H1 (cell line): ENCODE measurements around the gene RGS17. TPM values are rescaled to one million over a fixed set of nuclear protein-coding genes. Genes with fewer than 3 reads are reported as not detected.

ENCODE experiments used
- CTCF ChIA-PET: fragments of 300-600 bp; sonication (Branson Sonifier 250); formaldehyde crosslinking; loops from one replicate; lab custom pipeline; 2021; ENCODE audit not compliant: partially characterized antibody; lab: Charles Lee
- POLR2A ChIA-PET: fragments of 300-600 bp; sonication (Branson Sonifier 250); formaldehyde crosslinking; loops from one replicate; lab custom pipeline; 2021; ENCODE audit warnings: inconsistent platforms; ENCODE audit not compliant: partially characterized antibody; lab: Charles Lee
- DNase-seq, 2 experiments: peaks; one replicate each; pipeline versions ENCODE4 v3.0.0 to v3.0.0-alpha.2; 2010 to 2022; ENCODE audit warnings: low spot score in 2 of 2, low read depth in 1 of 2, mixed read lengths in 1 of 2
- FAIRE-seq: peaks from 2 replicates; lab custom pipeline; 2011; peaks lifted over from hg19 to GRCh38; lab: Jason Lieb, UNC
- H2AFZ ChIP-seq: 2 replicates; pipeline ENCODE4 v1.8.1; 2012; ENCODE audit warnings: low read length, inconsistent platforms
- H2AK5ac ChIP-seq: 2 replicates; pipeline ENCODE4 v1.6.1; 2013; ENCODE audit warnings: low read depth, low read length
- H2BK120ac ChIP-seq: replicated peaks from 2 replicates; pipeline ENCODE3; 2013; ENCODE audit warnings: low read depth, low read length, inconsistent platforms
- H2BK12ac ChIP-seq: 2 replicates; pipeline ENCODE4 v1.6.1; 2013; ENCODE audit warnings: low read depth, low read length
- H2BK15ac ChIP-seq: 2 replicates; pipeline ENCODE4 v1.6.1; 2013; ENCODE audit warnings: low read length
- H2BK20ac ChIP-seq: 2 replicates; pipeline ENCODE4 v1.6.1; 2013; ENCODE audit warnings: low read length
- H2BK5ac ChIP-seq: 2 replicates; pipeline ENCODE4 v1.6.1; 2013; ENCODE audit warnings: low read depth, low read length
- H3K14ac ChIP-seq: 2 replicates; pipeline ENCODE4 v1.6.1; 2013; ENCODE audit warnings: inconsistent platforms; ENCODE audit not compliant: insufficient read length
- H3K18ac ChIP-seq: 2 replicates; pipeline ENCODE4 v1.6.1; 2013; ENCODE audit warnings: low read length; ENCODE audit errors: extremely low read depth
- H3K23ac ChIP-seq: 2 replicates; pipeline ENCODE4 v1.6.1; 2013; ENCODE audit warnings: inconsistent platforms; ENCODE audit not compliant: insufficient read length
- H3K23me2 ChIP-seq: 2 replicates; pipeline ENCODE4 v1.6.1; 2013; ENCODE audit warnings: low read depth, low read length
- H3K27ac ChIP-seq: 2 replicates; pipeline ENCODE4 v1.6.1; 2011; ENCODE audit warnings: low read depth, low read length, inconsistent platforms
- H3K27me3 ChIP-seq, 4 experiments: replicated peaks in 1 of 4; 1 replicate in 1 of 4; 2 replicates in 3 of 4; pipeline versions ENCODE4 v1.6.1 to v1.8.1; 2011 to 2013; ENCODE audit warnings: low read length in 3 of 4, mild to moderate bottlenecking in 3 of 4, inconsistent platforms in 2 of 4, mixed read lengths in 2 of 4, moderate library complexity in 1 of 4; ENCODE audit not compliant: control insufficient read depth in 3 of 4, insufficient read depth in 3 of 4; ENCODE audit errors: extremely low read depth in 1 of 4
- H3K36me3 ChIP-seq, 4 experiments: 2 replicates each; pipeline versions ENCODE4 v1.6.1 to v1.8.1; 2011 to 2013; ENCODE audit warnings: mild to moderate bottlenecking in 4 of 4, low read length in 3 of 4, moderate library complexity in 2 of 4, control low read depth in 1 of 4, inconsistent platforms in 1 of 4; ENCODE audit not compliant: insufficient read depth in 4 of 4, control insufficient read depth in 2 of 4
- H3K4ac ChIP-seq: replicated peaks from 2 replicates; pipeline ENCODE3; 2013; ENCODE audit warnings: low read length, low read depth, mixed read lengths, inconsistent platforms; ENCODE audit not compliant: insufficient read length
- H3K4me1 ChIP-seq, 4 experiments: replicated peaks in 1 of 4; 1 replicate in 1 of 4; 2 replicates in 3 of 4; pipeline versions ENCODE4 v1.6.1 to v1.8.1; 2011 to 2013; ENCODE audit warnings: low read length in 3 of 4, inconsistent platforms in 2 of 4, mixed read lengths in 1 of 4; ENCODE audit not compliant: insufficient read depth in 4 of 4, control insufficient read depth in 3 of 4
- H3K4me2 ChIP-seq, 2 experiments: 2 replicates each; pipeline versions ENCODE4 v1.6.1 to v1.8.1; 2011 to 2013; ENCODE audit warnings: low read depth in 2 of 2, low read length in 2 of 2, control low read depth in 1 of 2, inconsistent platforms in 1 of 2, mild to moderate bottlenecking in 1 of 2; ENCODE audit not compliant: insufficient read depth in 1 of 2
- H3K4me3 ChIP-seq, 4 experiments: fragments of 200-600, 300-600 bp in 1 of 4; sonication (generic), shearing (Covaris generic), sonication (Bioruptor Twin) in 1 of 4; 2 replicates each; pipeline versions ENCODE4 v1.5.1 to v1.8.1; 2011 to 2016; ENCODE audit warnings: low read length in 4 of 4, low read depth in 3 of 4, control low read depth in 2 of 4, inconsistent platforms in 2 of 4, mild to moderate bottlenecking in 2 of 4, mixed read lengths in 1 of 4, moderate library complexity in 1 of 4; ENCODE audit not compliant: insufficient read depth in 2 of 4; ENCODE audit errors: extremely low read depth in 1 of 4
- H3K56ac ChIP-seq: replicated peaks from 2 replicates; pipeline ENCODE3; 2013; ENCODE audit warnings: low read depth, mild to moderate bottlenecking, mixed read lengths, low read length, inconsistent platforms; ENCODE audit not compliant: insufficient read length
- H3K79me1 ChIP-seq: 2 replicates; pipeline ENCODE4 v1.6.1; 2013; ENCODE audit warnings: low read depth, low read length, control low read depth
- H3K79me2 ChIP-seq, 2 experiments: 2 replicates each; pipeline versions ENCODE4 v1.6.1 to v1.8.1; 2012 to 2013; ENCODE audit warnings: low read length in 2 of 2, mild to moderate bottlenecking in 2 of 2, inconsistent platforms in 1 of 2; ENCODE audit not compliant: insufficient read depth in 2 of 2, control insufficient read depth in 1 of 2
- H3K9ac ChIP-seq, 4 experiments: replicated peaks in 1 of 4; 1 replicate in 1 of 4; 2 replicates in 3 of 4; pipeline versions ENCODE4 v1.6.1 to v1.8.1; 2011 to 2013; ENCODE audit warnings: low read depth in 3 of 4, low read length in 3 of 4, control low read depth in 2 of 4, mild to moderate bottlenecking in 2 of 4, moderate library complexity in 2 of 4, inconsistent platforms in 1 of 4; ENCODE audit errors: extremely low read depth in 1 of 4
- H3K9me3 ChIP-seq, 2 experiments: 2 replicates each; pipeline versions ENCODE4 v1.6.1 to v1.8.1; 2012 to 2013; ENCODE audit warnings: mild to moderate bottlenecking in 2 of 2, moderate library complexity in 2 of 2, control low read depth in 1 of 2, inconsistent platforms in 1 of 2, low read depth in 1 of 2, low read length in 1 of 2, mixed read lengths in 1 of 2; ENCODE audit not compliant: insufficient read depth in 2 of 2
- H4K20me1 ChIP-seq, 2 experiments: replicated peaks in 1 of 2; 2 replicates each; pipeline versions ENCODE3 to v1.8.1; 2011 to 2013; ENCODE audit warnings: inconsistent platforms in 2 of 2, low read length in 2 of 2, mild to moderate bottlenecking in 1 of 2; ENCODE audit not compliant: insufficient read depth in 2 of 2, control insufficient read depth in 1 of 2
- H4K5ac ChIP-seq: 2 replicates; pipeline ENCODE4 v1.6.1; 2013; ENCODE audit warnings: low read length, low read depth, mixed read lengths, inconsistent platforms; ENCODE audit not compliant: insufficient read length
- H4K8ac ChIP-seq: 2 replicates; pipeline ENCODE4 v1.8.0; 2013; ENCODE audit warnings: mild to moderate bottlenecking, moderate library complexity, low read length, inconsistent platforms; ENCODE audit not compliant: insufficient read depth; ENCODE audit errors: extremely low read depth
- H4K91ac ChIP-seq: replicated peaks from 2 replicates; pipeline ENCODE3; 2013; ENCODE audit warnings: low read length, mixed read lengths, inconsistent platforms; ENCODE audit not compliant: insufficient read length
- ASH2L ChIP-seq: fragments of 200-600, 300-600 bp; sonication (generic); IDR thresholded peaks from one replicate; pipeline ENCODE4 v1.7.1; 2017; ENCODE audit warnings: low read length
- PHF8 ChIP-seq: fragments of 200-600 bp; sonication (generic); conservative IDR thresholded peaks from 2 replicates; pipeline ENCODE4 v1.7.1; 2012; ENCODE audit warnings: low read depth, mild to moderate bottlenecking, inconsistent platforms, low read length, moderate library complexity
- RNF2 ChIP-seq: fragments of 200-900, 300-1000 bp; sonication (generic); IDR thresholded peaks from 2 replicates; pipeline ENCODE4 v1.7.1; 2016; ENCODE audit warnings: borderline replicate concordance, low read depth, mild to moderate bottlenecking, antibody characterized with exemption, low read length; ENCODE audit not compliant: poor library complexity, severe bottlenecking; ENCODE audit errors: missing control alignments
- SIN3A ChIP-seq, 2 experiments: IDR thresholded peaks in 1 of 2; conservative IDR thresholded peaks in 1 of 2; 2 replicates each; pipeline ENCODE4 v1.6.1; 2011 to 2012; ENCODE audit warnings: low read length in 2 of 2, improper control_type of control experiment in 1 of 2, low read depth in 1 of 2, mild to moderate bottlenecking in 1 of 2
- WGBS, 2 experiments: shearing (Covaris generic) in 1 of 2; methylation state at CpG; one replicate each; pipeline versions ENCODE4 v1.1.6 to v1.1.7; 2013 to 2015; ENCODE audit warnings: low lambda C conversion rate in 2 of 2, mixed read lengths in 2 of 2, inconsistent platforms in 1 of 2, low coverage in 1 of 2, missing lambda C conversion rate in 1 of 2; ENCODE audit not compliant: insufficient replicate concordance in 2 of 2, insufficient coverage in 1 of 2, insufficient read length in 1 of 2; ENCODE audit errors: extremely low coverage in 1 of 2, missing lambda C conversion rate in 1 of 2; 5-methylcytosine and 5-hydroxymethylcytosine counted together
- polyA plus RNA-seq, 7 experiments: library from polyadenylated mRNA; depleted of rRNA in 3 of 7; stranded (reverse) in 5 of 7; unstranded in 2 of 7; fragments of >200 nt in 5 of 7; fragments of 200-250 nt in 2 of 7; gene quantifications; 1 replicate in 5 of 7; 2 replicates in 1 of 7; 4 replicates in 1 of 7; pipeline versions ENCODE4 v1.2.1 to v1.2.3, GENCODE V29; 2011 to 2013; ENCODE audit warnings: missing spikeins in 2 of 7, mixed read lengths in 2 of 7
- total RNA-seq: library from RNA; stranded (reverse); fragmentation: NEBNext Ultra II Directional; extraction: Animal tissue kit (Norgen Biotek cat#: 25700); gene quantifications from 2 replicates; pipeline ENCODE4 v1.2.1, GENCODE V29; 2021

Gene RGS17
- total and polyA plus RNA-seq, 2 of the 8 experiments (the other 6 are each of a cell fraction or from before 2014, with no cell fraction given) = 2.0 to 12.2 TPM

DNA sequence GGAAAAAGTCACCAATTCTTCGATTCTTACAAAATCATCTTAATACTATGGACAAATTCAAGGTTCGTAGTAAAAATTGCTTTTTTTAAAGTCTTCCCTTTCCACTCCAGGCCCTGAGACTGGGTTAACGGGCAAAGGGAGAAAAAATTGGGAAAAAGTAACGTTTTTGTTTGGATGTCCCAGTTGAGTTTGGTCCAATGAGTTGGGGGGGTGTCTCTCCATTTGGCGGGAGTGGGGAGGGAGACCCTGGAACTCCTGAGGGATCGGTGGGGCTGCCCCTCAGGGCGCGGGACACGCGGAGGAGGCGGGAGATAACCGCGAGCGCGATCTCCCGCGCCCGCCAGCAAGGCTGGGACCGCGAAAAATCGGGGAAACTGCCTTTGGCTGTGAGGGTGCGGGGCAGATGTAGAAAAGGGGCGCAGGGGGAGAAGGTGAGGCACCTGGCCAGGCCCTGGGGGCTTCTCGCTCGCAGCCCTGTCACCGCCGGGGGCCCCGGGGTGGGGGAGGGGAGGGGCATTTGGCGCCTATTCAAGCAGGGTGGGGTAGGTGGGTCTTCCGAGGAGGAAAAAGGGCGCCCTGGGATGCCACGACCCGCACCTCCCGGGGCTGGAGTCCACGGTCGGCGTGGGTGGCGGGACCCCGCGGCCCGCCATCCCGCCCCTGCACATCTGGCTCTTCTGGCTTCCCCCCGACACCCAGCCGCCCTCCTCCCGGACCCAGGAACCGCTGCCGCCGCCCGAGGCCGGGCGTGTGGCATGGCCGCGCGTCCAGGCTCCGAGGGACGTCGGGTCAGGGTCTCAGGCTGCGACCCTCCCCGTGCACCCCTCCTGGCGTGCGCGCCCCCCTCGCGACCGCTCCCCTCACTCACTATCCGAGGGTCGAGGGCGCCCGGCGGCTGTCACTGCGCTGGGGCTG lies 148.8 kb downstream of the RGS17 start:
- no peak overlapping the region for H2AFZ ChIP-seq
- H2BK12ac ChIP-seq = no peak overlapping the region
- CTCF ChIA-PET = interaction anchor here (0.8 to 1.3 kb wide), 2 partner anchors 10 to 28 kb away, joined by 4 to 5 read pairs; no protein-coding TSS in a partner anchor
- no peak overlapping the region for H2BK20ac ChIP-seq
- TF ChIP-seq RNF2 = no peak
- TF ChIP-seq ASH2L = peak; percentile 62
- TF ChIP-seq SIN3A (conservative IDR thresholded peaks at IDR 0.05 in 1 of 2, IDR thresholded peaks at IDR 0.05 in 1 of 2; ENCODE audit: low read depth in 1 of 2, low read length in 2 of 2) = 0 out of 4 replicates have a peak, but pooled peaks of 1 of the 2 experiments have one; percentile 25
- TF ChIP-seq PHF8 = 0 out of 2 replicates have a peak, but pooled peaks have one; percentile 2
- no peak overlapping the region for H2AK5ac ChIP-seq
- H3K9me3 ChIP-seq = no peaks in the 10 kb centered on the region
- H3K18ac ChIP-seq = peak overlapping the region; percentile 78
- H4K5ac ChIP-seq = peak overlapping the region; percentile 78
- no peak overlapping the region for H2BK15ac ChIP-seq
- H3K36me3 ChIP-seq = peaks cover 0 to 22% (median 3%) of the 10 kb centered on the region in 4 experiments; a peak in 5 of 8 replicates
- H3K4me3 ChIP-seq = peak overlapping the region; percentile 80 to 97 (median 88)
- no peak overlapping the region for H3K14ac ChIP-seq
- H2BK5ac ChIP-seq = peak overlapping the region; percentile 81; the same call in 1 of the 2 replicates
- H3K79me2 ChIP-seq = peaks cover 50 to 90% of the 10 kb centered on the region in 2 experiments
- 1% methylated on average over 35 of the region's 71 CpGs; no CpG with 5 or more reads in 1 of the 2 experiments for WGBS, 2 experiments
- no peak overlapping the region for H2BK120ac ChIP-seq
- peak overlapping the region; percentile 85 for H3K4ac ChIP-seq
- H3K4me1 ChIP-seq = peaks cover 2 to 6% (median 4%) of the 10 kb centered on the region in 4 experiments; a peak in 3 of 7 replicates
- no peaks in the 10 kb centered on the region for H3K27me3 ChIP-seq
- H3K79me1 ChIP-seq = no peaks in the 10 kb centered on the region
- H3K9ac ChIP-seq = peak overlapping the region; percentile 64 to 91 (median 84)
- H3K23ac ChIP-seq = no peak overlapping the region
- H3K23me2 ChIP-seq = peaks cover 5% of the 10 kb centered on the region
- peak overlapping the region; percentile 62 to 66 for H3K4me2 ChIP-seq
- DNase-seq = peak in 1 of 2 experiments; percentile 54
- peak overlapping the region; percentile 57 for H4K8ac ChIP-seq
- POLR2A ChIA-PET = interaction anchor here (0.6 to 5.5 kb wide), 17 partner anchors 9 to 254 kb away, joined by 3 to 103 read pairs (median 3); partner anchors contain the start of gene MTRF1L
- no peak for FAIRE-seq
- H4K91ac ChIP-seq = peak overlapping the region; percentile 42
- H3K27ac ChIP-seq = peak overlapping the region; percentile 32; the same call in 1 of the 2 replicates
- H4K20me1 ChIP-seq = peaks cover 5 to 10% of the 10 kb centered on the region in 2 experiments
- H3K56ac ChIP-seq = peak overlapping the region; percentile 84
